ENCODE results near the gene TUBGCP5. TPM values are rescaled to one million over a fixed set of nuclear protein-coding genes. Genes with fewer than 3 reads are reported as not detected.

The TUBGCP5 gene
- polyA plus RNA-seq, 1 experiment = 10.9 TPM

DNA sequence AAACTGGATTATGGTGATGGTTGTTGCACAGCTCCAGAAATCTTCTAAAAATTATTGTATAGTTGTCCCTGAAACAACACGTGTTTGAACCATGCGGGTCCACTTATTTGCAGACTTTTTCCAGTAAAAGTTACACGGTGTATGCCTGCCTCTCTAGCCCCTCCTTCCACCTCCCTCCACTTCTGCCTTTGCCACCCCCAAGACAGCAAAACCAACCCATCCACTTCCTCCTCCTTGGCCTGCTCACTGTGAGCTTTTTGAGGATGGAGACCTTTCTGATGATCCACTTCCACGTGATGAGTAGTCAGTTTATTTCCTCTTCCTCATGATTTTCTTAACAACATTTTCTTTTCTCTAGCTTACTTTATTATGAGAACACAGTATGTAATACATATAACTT lies 64.6 kb downstream of the TUBGCP5 start:
- no peak for DNase-seq (ENCODE audit: low read depth)
- H3K27me3 ChIP-seq (ENCODE audit: control insufficient read depth, insufficient read depth, low read length) = no peaks in the 10 kb centered on the region
- no peaks in the 10 kb centered on the region for H3K36me3 ChIP-seq (ENCODE audit: control insufficient read depth, insufficient read depth, low read length)
- ChIA-PET POLR2A (no interaction called here), CTCF (no interaction called here)
- TF ChIP-seq, protein P1, sequence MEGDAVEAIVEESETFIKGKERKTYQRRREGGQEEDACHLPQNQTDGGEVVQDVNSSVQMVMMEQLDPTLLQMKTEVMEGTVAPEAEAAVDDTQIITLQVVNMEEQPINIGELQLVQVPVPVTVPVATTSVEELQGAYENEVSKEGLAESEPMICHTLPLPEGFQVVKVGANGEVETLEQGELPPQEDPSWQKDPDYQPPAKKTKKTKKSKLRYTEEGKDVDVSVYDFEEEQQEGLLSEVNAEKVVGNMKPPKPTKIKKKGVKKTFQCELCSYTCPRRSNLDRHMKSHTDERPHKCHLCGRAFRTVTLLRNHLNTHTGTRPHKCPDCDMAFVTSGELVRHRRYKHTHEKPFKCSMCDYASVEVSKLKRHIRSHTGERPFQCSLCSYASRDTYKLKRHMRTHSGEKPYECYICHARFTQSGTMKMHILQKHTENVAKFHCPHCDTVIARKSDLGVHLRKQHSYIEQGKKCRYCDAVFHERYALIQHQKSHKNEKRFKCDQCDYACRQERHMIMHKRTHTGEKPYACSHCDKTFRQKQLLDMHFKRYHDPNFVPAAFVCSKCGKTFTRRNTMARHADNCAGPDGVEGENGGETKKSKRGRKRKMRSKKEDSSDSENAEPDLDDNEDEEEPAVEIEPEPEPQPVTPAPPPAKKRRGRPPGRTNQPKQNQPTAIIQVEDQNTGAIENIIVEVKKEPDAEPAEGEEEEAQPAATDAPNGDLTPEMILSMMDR (IDR thresholded peaks at IDR 0.05; ENCODE audit: insufficient read depth, low read depth, low read length) = no peak
- H3K4me3 ChIP-seq (ENCODE audit: low read depth, low read length) = no peak overlapping the region

DNA sequence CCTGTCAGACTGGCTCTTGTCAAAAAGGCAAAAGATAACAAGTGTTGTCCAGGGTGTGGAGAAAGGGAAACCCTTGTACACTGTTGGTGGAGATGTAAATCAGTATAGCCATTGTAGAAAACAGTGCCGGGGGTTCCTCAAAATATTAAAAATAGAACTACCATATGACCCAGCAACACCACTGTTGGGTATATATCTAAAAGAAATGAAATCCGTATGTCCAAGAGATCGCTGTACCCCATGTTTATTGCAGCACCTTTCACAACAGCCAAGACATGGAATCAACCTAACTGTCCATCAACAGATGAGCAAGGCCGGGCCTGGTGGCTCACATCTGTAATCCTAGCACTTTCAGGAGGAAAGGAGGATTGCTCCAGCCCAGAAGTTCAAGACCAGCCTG lies 65.4 kb downstream of the TUBGCP5 start:
- ChIA-PET CTCF (no interaction called here), POLR2A (no interaction called here)
- no peaks in the 10 kb centered on the region for H3K27me3 ChIP-seq (ENCODE audit: control insufficient read depth, insufficient read depth, low read length)
- TF ChIP-seq, protein P1 (IDR thresholded peaks at IDR 0.05; ENCODE audit: insufficient read depth, low read depth, low read length) = no peak
- no peak for DNase-seq (ENCODE audit: low read depth)
- no peak overlapping the region for H3K4me3 ChIP-seq (ENCODE audit: low read depth, low read length)
- no peaks in the 10 kb centered on the region for H3K36me3 ChIP-seq (ENCODE audit: control insufficient read depth, insufficient read depth, low read length)

DNA sequence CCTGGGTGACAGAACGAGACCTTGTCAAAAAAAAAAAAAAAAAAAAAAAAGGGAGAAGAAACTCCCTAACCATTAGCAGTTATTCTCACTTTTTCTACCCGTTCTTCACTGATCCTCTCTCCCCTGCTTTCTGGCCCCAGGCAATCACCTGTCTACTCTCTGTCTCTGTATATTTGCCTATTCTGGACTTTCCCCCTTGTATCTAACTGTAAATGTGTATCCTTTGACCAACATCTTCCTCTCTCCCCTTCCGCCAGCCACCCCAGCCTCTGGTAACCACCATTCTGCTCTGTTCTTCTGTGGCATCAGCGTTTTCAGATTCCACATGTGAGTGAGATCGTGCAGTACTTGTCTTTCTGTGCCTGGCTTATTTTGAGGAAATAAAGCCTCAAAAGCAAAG lies 66.1 kb downstream of the TUBGCP5 start:
- H3K27me3 ChIP-seq (ENCODE audit: control insufficient read depth, insufficient read depth, low read length) = no peaks in the 10 kb centered on the region
- TF ChIP-seq, protein P1 (IDR thresholded peaks at IDR 0.05; ENCODE audit: insufficient read depth, low read depth, low read length) = no peak
- POLR2A ChIA-PET = no interaction called here
- no peak overlapping the region for H3K4me3 ChIP-seq (ENCODE audit: low read depth, low read length)
- no peak for DNase-seq (ENCODE audit: low read depth)
- CTCF ChIA-PET = no interaction called here
- H3K36me3 ChIP-seq (ENCODE audit: control insufficient read depth, insufficient read depth, low read length) = no peaks in the 10 kb centered on the region

DNA sequence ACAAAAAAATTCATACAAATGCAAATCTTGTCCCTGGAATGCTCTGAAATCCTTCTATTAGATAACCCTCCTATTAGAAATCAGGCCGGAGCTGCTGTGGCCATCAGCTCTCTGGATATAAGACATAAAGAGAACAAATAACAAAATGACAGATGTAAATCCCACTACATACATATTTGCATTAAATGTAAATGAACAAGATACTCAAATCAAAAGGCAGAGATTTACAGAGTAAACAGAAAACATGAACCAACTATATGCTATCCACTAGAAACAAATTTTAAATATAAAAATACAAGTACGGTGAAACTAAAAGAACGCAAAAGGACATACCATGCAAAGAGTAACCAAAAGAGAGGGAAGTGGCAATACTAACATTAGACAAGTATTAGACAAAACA lies 69.9 kb downstream of the TUBGCP5 start:
- H3K27me3 ChIP-seq (ENCODE audit: control insufficient read depth, insufficient read depth, low read length) = no peaks in the 10 kb centered on the region

DNA sequence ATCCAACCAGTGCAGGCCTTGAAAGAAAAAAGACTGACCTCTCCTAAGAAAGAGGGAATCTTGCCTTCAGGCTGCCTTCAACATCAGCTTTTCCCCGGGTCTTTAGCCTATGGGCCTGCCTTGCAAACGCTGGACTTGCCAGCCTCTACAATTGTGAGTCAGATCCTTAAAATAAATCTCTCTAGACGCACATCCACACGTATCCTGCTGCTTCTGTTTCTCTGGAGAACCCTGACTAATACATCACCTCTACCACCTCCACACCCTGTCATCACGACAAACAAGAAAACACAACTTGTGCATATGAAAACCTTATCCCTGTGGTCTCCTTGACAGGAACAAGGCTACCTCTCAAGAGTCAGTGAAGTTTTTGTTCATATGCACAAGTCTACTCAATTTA lies 71.0 kb downstream of the TUBGCP5 start:
- ChIA-PET POLR2A (no interaction called here), CTCF (no interaction called here)
- Histone ChIP-seq H3K4me3 (ENCODE audit: low read depth, low read length) (no peak overlapping the region), H3K36me3 (ENCODE audit: control insufficient read depth, insufficient read depth, low read length) (no peaks in the 10 kb centered on the region), H3K27me3 (ENCODE audit: control insufficient read depth, insufficient read depth, low read length) (no peaks in the 10 kb centered on the region)
- TF ChIP-seq, protein P1 (IDR thresholded peaks at IDR 0.05; ENCODE audit: insufficient read depth, low read depth, low read length) = no peak
- DNase-seq (ENCODE audit: low read depth) = peak; percentile 65

More for the DNA sequence above, 69.9 kb downstream of the TUBGCP5 start:
- no peak overlapping the region for H3K4me3 ChIP-seq (ENCODE audit: low read depth, low read length)
- CTCF ChIA-PET = no interaction called here
- TF ChIP-seq, protein P1 (IDR thresholded peaks at IDR 0.05; ENCODE audit: insufficient read depth, low read depth, low read length) = no peak
- POLR2A ChIA-PET = no interaction called here
- H3K36me3 ChIP-seq (ENCODE audit: control insufficient read depth, insufficient read depth, low read length) = no peaks in the 10 kb centered on the region
- DNase-seq (ENCODE audit: low read depth) = no peak

Measured in BJ (cell line).